Mucosa of stomach (tissue), 1 donor: ENCODE data around the gene CPEB1.
A peak's percentile ranks its signal among the peaks of the same experiment; 100 is the strongest.

Experiments
- H3K27me3 ChIP-seq: one replicate; pipeline ENCODE4 v1.7.0; 2013; ENCODE audit warnings: mild to moderate bottlenecking, low read length; ENCODE audit not compliant: control insufficient read depth, insufficient read depth
- H3K36me3 ChIP-seq: one replicate; pipeline ENCODE4 v1.7.0; 2013; ENCODE audit warnings: low read length; ENCODE audit not compliant: control insufficient read depth, insufficient read depth
- H3K4me1 ChIP-seq: one replicate; pipeline ENCODE4 v1.7.0; 2013; ENCODE audit warnings: mild to moderate bottlenecking, low read length; ENCODE audit not compliant: control insufficient read depth, insufficient read depth
- H3K4me3 ChIP-seq: one replicate; pipeline ENCODE4 v1.7.0; 2013; ENCODE audit warnings: low read length
- H3K9ac ChIP-seq: one replicate; pipeline ENCODE4 v1.7.0; 2013; ENCODE audit warnings: mild to moderate bottlenecking, low read length, moderate library complexity
- H3K9me3 ChIP-seq: one replicate; pipeline ENCODE4 v1.7.0; 2013; ENCODE audit warnings: mild to moderate bottlenecking, low read length, moderate library complexity; ENCODE audit not compliant: control insufficient read depth
- donor health status: Pancreatic carcinoma.

CPEB1 gene

DNA sequence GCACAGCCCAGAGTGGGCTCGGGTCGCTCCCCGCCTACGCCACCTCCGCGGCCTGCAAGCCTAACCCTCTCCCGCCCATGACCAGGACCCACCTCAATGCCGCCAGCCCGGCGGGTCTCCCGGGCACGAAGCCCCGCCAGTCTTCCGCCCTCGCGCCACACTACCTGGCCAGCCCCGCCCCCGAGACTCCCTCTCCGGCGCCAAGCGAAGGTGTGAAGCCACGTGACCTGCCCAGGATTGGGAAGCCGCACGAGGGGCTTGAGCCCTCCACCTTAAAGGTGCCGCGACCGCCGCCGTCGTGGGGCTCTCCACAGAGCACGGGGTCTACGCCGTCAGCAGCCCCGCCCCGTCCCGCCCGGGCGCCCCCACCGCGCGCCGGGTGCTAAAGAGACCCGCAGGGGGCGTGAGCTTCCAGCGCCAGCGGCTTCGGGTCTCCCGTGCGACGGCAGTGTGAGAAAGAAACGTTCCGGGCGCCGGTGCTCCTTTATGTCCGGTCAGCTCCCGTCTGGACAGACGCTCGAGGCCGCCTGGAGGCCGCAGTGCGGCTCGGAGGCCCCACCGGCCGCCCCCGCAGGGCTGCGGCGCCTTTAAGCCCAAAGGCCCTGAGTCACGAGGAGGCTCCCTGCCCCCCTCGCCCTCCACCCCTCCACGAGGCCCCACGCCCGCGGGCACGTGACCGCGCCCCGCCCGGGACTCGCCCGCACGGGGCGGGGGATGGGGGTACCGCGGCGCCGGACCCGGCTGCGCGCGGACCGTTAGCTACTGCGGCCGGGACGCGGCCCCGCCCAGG, at the start of gene CPEB1:
Gene CPEB1 (minus strand): TSS at position 319 of the 790 bp plus-strand sequence. CDS start 18,904 bp downstream, outside the sequence.
- H3K4me3 ChIP-seq = no peak within 1 kb of the TSS
- peaks cover 56% of the 10 kb centered on the region for H3K27me3 ChIP-seq

GRCh38 chr15:82692171-82692570, 45.0 kb upstream of the CPEB1 start:
- Histone ChIP-seq H3K9ac (no peak overlapping the region), H3K36me3 (no peaks in the 10 kb centered on the region), H3K27me3 (no peaks in the 10 kb centered on the region), H3K4me1 (no peaks in the 10 kb centered on the region), H3K4me3 (no peak overlapping the region), H3K9me3 (no peaks in the 10 kb centered on the region)

More for the DNA sequence above, at the start of gene CPEB1:
- Histone ChIP-seq H3K9me3 (no peaks in the 10 kb centered on the region), H3K4me1 (peaks cover 12% of the 10 kb centered on the region), H3K9ac (no peak within 1 kb of the TSS), H3K36me3 (no peaks in the 10 kb centered on the region)

GRCh38 chr15:82689147-82689546, 42.0 kb upstream of the CPEB1 start:
- no peaks in the 10 kb centered on the region for H3K36me3 ChIP-seq
- H3K4me3 ChIP-seq = no peak overlapping the region
- H3K9me3 ChIP-seq = no peaks in the 10 kb centered on the region
- H3K27me3 ChIP-seq = no peaks in the 10 kb centered on the region
- H3K9ac ChIP-seq = no peak overlapping the region
- no peaks in the 10 kb centered on the region for H3K4me1 ChIP-seq

DNA sequence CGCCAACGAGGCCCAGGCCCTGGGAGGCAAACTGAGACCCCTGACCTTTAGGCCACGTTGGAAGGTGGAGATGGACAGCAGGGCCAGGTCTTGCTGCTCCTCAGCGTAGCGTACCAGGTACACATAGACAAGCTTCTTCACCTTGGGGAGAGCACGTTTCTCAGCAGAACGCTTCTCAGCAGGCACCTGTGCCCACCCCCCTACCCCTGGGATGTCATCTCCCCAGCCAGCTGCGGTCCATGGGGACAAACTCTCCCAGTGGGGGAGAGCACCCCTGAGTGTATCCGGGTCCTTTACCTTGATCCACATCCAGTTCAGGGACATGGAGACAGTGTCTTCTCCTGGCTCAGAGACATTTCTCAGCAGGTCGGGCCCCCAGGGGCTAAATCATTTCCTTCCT, 41.5 kb upstream of the CPEB1 start:
- Histone ChIP-seq H3K27me3 (no peaks in the 10 kb centered on the region), H3K36me3 (no peaks in the 10 kb centered on the region), H3K4me3 (no peak overlapping the region), H3K4me1 (no peaks in the 10 kb centered on the region), H3K9me3 (no peaks in the 10 kb centered on the region), H3K9ac (no peak overlapping the region)

- Histone ChIP-seq H3K9me3 (no peaks in the 10 kb centered on the region), H3K4me1 (peaks cover 5% of the 10 kb centered on the region), H3K9ac (no peak overlapping the region), H3K36me3 (no peaks in the 10 kb centered on the region), H3K27me3 (peaks cover 17% of the 10 kb centered on the region), H3K4me3 (no peak overlapping the region)
Observed at GRCh38 chr15:82681371-82681770, 34.2 kb upstream of the CPEB1 start.

DNA sequence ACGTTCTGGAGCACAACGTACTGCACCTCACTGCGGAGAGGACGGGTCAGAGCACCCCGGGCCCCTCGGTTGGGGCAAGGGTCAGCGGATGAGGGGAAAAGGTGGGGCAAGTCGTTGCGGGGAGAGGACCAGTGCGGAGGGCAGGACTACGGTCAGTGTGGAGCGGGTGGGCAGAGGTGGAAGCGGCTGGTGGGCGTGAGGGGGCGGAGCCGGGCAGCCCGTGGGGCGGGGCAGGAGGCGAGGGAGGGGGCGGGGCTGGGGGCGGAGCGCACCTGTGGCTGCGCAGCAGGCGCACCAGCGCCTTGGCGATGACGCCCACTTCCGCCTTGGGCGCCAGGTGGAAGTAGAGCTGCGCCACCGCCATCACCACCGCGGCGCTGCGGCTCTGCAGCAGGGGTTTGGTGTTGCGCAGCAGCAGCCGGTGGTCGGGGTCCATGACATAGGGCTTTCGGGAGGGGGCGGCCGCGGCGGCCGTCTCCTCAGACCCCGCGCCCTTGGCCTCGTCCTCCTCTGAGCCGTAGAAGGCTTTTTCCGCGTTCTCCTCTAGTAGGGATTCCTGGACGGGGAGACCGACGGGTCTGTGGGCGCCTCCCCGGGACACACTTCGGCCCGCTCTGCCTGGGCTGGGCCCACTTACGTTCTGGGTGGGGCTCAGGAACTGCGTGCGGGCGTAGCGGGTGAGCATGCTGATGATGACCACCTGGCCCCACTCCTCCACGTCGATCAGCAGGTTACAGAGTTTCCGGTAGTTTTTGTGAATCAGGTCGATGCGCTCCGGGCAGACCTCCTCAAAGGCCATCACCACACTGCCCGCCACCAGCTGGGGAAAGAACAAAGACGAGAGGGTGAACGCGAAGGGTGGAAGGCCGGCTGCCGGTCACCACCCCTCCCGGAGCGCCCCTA, 33.3 kb upstream of the CPEB1 start:
- Histone ChIP-seq H3K36me3 (no peaks in the 10 kb centered on the region), H3K27me3 (peaks cover 17% of the 10 kb centered on the region), H3K4me1 (peaks cover 5% of the 10 kb centered on the region), H3K9me3 (no peaks in the 10 kb centered on the region), H3K9ac (peak overlapping the region; percentile 53), H3K4me3 (peak overlapping the region; percentile 43)

DNA sequence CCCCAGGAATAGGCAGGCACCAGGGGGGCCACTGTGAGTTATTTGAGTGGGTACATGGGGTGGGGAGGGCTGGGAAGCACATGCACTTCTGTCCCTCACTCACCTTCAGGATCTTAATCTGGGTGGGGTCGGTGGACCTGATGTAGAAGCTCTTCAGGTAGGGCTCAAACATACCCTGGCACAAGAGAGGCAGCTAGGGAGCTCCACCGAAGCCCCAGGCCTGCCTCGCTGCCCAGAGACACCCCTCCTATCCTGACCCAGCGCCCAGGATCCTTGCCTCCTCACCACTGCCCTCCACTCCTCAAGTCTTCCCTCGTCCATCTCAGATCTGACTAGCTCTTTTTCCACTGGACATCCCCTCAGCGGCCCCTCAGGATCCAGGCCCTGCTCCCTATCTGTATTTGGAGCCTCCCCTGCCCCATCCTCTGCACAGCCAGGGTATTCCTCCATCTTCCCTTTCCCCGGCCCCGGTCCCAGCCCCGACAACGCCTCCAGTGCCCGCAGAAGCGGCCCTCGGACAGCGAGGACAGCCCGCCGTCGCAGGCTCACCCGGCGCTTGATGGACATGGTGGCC, 32.5 kb upstream of the CPEB1 start:
- H3K9ac ChIP-seq = no peak overlapping the region
- no peak overlapping the region for H3K4me3 ChIP-seq
- H3K4me1 ChIP-seq = peaks cover 5% of the 10 kb centered on the region
- no peaks in the 10 kb centered on the region for H3K9me3 ChIP-seq
- H3K27me3 ChIP-seq = peaks cover 17% of the 10 kb centered on the region
- H3K36me3 ChIP-seq = no peaks in the 10 kb centered on the region

- Histone ChIP-seq H3K36me3 (no peaks in the 10 kb centered on the region), H3K9me3 (no peaks in the 10 kb centered on the region), H3K4me1 (peaks cover 5% of the 10 kb centered on the region), H3K4me3 (no peak overlapping the region), H3K9ac (no peak overlapping the region), H3K27me3 (peaks cover 17% of the 10 kb centered on the region)
Observed at GRCh38 chr15:82677720-82678323, 30.7 kb upstream of the CPEB1 start.

DNA sequence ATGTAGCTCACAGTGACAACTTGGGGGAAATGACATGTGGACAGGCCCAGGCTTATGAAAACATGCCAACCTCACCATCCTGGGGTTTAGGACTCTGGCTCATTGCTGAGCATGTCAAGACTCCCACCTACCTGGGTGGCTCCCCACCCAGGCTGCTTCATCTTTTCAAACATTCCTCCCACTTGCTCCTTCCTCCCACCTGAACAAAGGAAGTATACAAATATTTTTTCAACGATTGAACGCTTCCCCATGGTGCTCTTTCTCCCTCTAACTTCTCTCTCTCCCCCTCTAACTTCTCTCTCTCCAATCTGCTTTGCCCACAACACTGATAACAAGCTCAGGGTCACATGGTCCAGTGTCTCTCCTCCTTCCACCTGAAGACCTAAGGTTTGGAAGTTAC, 27.7 kb upstream of the CPEB1 start:
- no peak overlapping the region for H3K9ac ChIP-seq
- peaks cover 7% of the 10 kb centered on the region for H3K27me3 ChIP-seq
- no peak overlapping the region for H3K4me3 ChIP-seq
- no peaks in the 10 kb centered on the region for H3K9me3 ChIP-seq
- H3K4me1 ChIP-seq = no peaks in the 10 kb centered on the region
- no peaks in the 10 kb centered on the region for H3K36me3 ChIP-seq

DNA sequence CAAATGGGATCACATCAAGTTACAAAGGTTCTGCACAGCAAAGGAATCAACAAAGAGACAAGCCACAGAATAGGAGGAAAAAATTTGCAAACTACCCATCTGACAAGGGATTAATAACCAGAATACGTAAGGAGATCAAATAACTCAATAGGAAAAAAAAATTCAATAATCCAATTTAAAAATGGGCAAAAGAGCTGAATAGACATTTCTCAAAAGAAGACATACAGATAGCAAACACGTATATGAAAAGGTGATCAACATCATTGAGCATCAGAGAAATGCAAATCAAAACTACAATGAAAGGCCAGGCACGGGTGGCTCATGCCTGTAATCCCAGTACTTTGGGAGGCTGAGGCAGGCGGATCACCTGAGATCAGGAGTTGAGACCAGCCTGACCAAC, 23.5 kb upstream of the CPEB1 start:
- Histone ChIP-seq H3K27me3 (no peaks in the 10 kb centered on the region), H3K9ac (no peak overlapping the region), H3K36me3 (no peaks in the 10 kb centered on the region), H3K4me1 (no peaks in the 10 kb centered on the region), H3K9me3 (no peaks in the 10 kb centered on the region), H3K4me3 (no peak overlapping the region)

GRCh38 chr15:82666606-82667005, 19.4 kb upstream of the CPEB1 start:
- H3K4me1 ChIP-seq = no peaks in the 10 kb centered on the region
- no peaks in the 10 kb centered on the region for H3K36me3 ChIP-seq
- H3K9ac ChIP-seq = no peak overlapping the region
- no peak overlapping the region for H3K4me3 ChIP-seq
- no peaks in the 10 kb centered on the region for H3K9me3 ChIP-seq
- H3K27me3 ChIP-seq = no peaks in the 10 kb centered on the region
